K562 (cell line): ENCODE measurements around the gene TLX2. TPM values are rescaled to one million over a fixed set of nuclear protein-coding genes. Genes with fewer than 3 reads are reported as not detected.

Experiments used
- ATF6 ChIP-seq: sonication (generic); formaldehyde crosslinking; IDR thresholded peaks from 2 replicates; pipeline ENCODE4 v1.4.0; 2020; ENCODE audit warnings: mild to moderate bottlenecking, missing genetic modification reagents
- BRCA1 ChIP-seq, 2 experiments: fragments of 450-650 bp in 1 of 2; sonication (generic) in 1 of 2; formaldehyde crosslinking in 1 of 2; IDR thresholded peaks; 2 replicates each; pipeline versions ENCODE4 v1.5.0 to v1.6.1; 2017 to 2020; ENCODE audit warnings: mild to moderate bottlenecking in 1 of 2, missing genetic modification reagents in 1 of 2
- CEBPB ChIP-seq: fragments of 450-650 bp; IDR thresholded peaks from 2 replicates; pipeline ENCODE4 v1.6.1; 2016; ENCODE audit warnings: missing genetic modification characterization, missing compliant biosample characterization
- CREB1 ChIP-seq, 2 experiments: sonication (generic) in 1 of 2; formaldehyde crosslinking in 1 of 2; IDR thresholded peaks; 2 replicates each; pipeline versions ENCODE4 v1.6.1 to v1.8.0; 2012 to 2022; ENCODE audit warnings: inconsistent platforms in 1 of 2, mild to moderate bottlenecking in 1 of 2, missing genetic modification reagents in 1 of 2, moderate library complexity in 1 of 2
- CTBP1 ChIP-seq: fragments of 450-650 bp; IDR thresholded peaks from 2 replicates; pipeline ENCODE4 v1.6.1; 2016; ENCODE audit warnings: borderline replicate concordance
- EGR1 ChIP-seq: fragments of 450-650 bp; conservative IDR thresholded peaks from 2 replicates; pipeline ENCODE4 v1.6.1; 2017; ENCODE audit warnings: mild to moderate bottlenecking
- FOS ChIP-seq: IDR thresholded peaks from 3 replicates; pipeline ENCODE4 v1.6.1; 2011; ENCODE audit not compliant: insufficient read length; ENCODE audit errors: extremely low read depth
- GTF2A2 ChIP-seq: IDR thresholded peaks from 2 replicates; pipeline ENCODE4 v1.6.1; 2016; ENCODE audit warnings: mild to moderate bottlenecking, missing genetic modification characterization, missing compliant biosample characterization
- KLF1 ChIP-seq: fragments of 450-650 bp; IDR thresholded peaks from 2 replicates; pipeline ENCODE4 v1.6.1; 2016; ENCODE audit warnings: missing genetic modification characterization, missing compliant biosample characterization
- MNT ChIP-seq, 2 experiments: fragments of 450-650 bp; conservative IDR thresholded peaks; 2 replicates each; pipeline ENCODE4 v1.6.1; 2017; ENCODE audit warnings: mild to moderate bottlenecking in 2 of 2, moderate library complexity in 2 of 2
- NONO ChIP-seq, 2 experiments: fragments of 200-400 bp in 1 of 2; fragments of 450-650 bp in 1 of 2; formaldehyde crosslinking in 1 of 2; IDR thresholded peaks; 2 replicates each; pipeline ENCODE4 v1.6.1; 2017; ENCODE audit warnings: low read depth in 2 of 2, mild to moderate bottlenecking in 2 of 2, moderate library complexity in 2 of 2, low read length in 1 of 2
- PML ChIP-seq: IDR thresholded peaks from 2 replicates; pipeline ENCODE4 v1.6.1; 2012; ENCODE audit warnings: low read length, inconsistent platforms
- SIN3A ChIP-seq, 2 experiments: fragments of 150-350 bp in 1 of 2; IDR thresholded peaks; 2 replicates each; pipeline ENCODE4 v1.6.1; 2011 to 2016; ENCODE audit warnings: borderline replicate concordance in 2 of 2, low read depth in 2 of 2, low read length in 2 of 2, mild to moderate bottlenecking in 2 of 2, moderate library complexity in 2 of 2; ENCODE audit not compliant: control insufficient read depth in 1 of 2
- ZC3H11A ChIP-seq: IDR thresholded peaks from 2 replicates; pipeline ENCODE4 v1.6.1; 2012; ENCODE audit warnings: low read depth, low read length, improper control_type of control experiment
- ZNF146 ChIP-seq: IDR thresholded peaks from one replicate; pipeline ENCODE4 v1.6.1; 2018; ENCODE audit warnings: missing compliant biosample characterization; ENCODE audit not compliant: unreplicated experiment
- ZNF431 ChIP-seq: sonication (generic); formaldehyde crosslinking; IDR thresholded peaks from 2 replicates; pipeline ENCODE4 v1.8.0; 2022; ENCODE audit warnings: mild to moderate bottlenecking, missing genetic modification reagents
- polyA plus RNA-seq, 8 experiments: library from polyadenylated mRNA; depleted of rRNA in 4 of 8; stranded (reverse) in 5 of 8; unstranded in 3 of 8; fragments of >200 nt; fragmentation: Nextera tagmentation in 2 of 8; fragmentation: Illumina TruSeq in 1 of 8; extraction: Ambion mirVana in 2 of 8; extraction: Trizol in 1 of 8; gene quantifications; 2 replicates each; pipeline versions ENCODE4 v1.2.1 to v1.2.3, GENCODE V29; 2011 to 2014; ENCODE audit warnings: inconsistent platforms in 1 of 8, missing spikeins in 1 of 8
- total RNA-seq, 7 experiments: library from RNA; depleted of rRNA in 6 of 7; stranded (reverse); fragments of >200 nt in 6 of 7; fragmentation: Illumina TruSeq in 2 of 7; extraction: Trizol in 2 of 7; gene quantifications; 2 replicates each; pipeline versions ENCODE4 v1.2.1 to v1.2.3, GENCODE V29; 2011 to 2021; ENCODE audit warnings: low replicate concordance in 1 of 7
- TF ChIP-seq, protein P1 (sequence below): fragments of 250-450 bp; sonication (Bioruptor Pico); IDR thresholded peaks from 2 replicates; pipeline ENCODE4 v1.8.0; 2022; ENCODE audit warnings: inconsistent platforms
- TF ChIP-seq, protein P2 (sequence below): fragments of 250-450 bp; sonication (Bioruptor Pico); IDR thresholded peaks from 2 replicates; pipeline ENCODE4 v1.6.1; 2021; ENCODE audit warnings: mild to moderate bottlenecking

The TLX2 gene
- total and polyA plus RNA-seq, 9 of the 15 experiments (the other 6 are each of a cell fraction or from before 2014, with no cell fraction given) = not detected

DNA sequence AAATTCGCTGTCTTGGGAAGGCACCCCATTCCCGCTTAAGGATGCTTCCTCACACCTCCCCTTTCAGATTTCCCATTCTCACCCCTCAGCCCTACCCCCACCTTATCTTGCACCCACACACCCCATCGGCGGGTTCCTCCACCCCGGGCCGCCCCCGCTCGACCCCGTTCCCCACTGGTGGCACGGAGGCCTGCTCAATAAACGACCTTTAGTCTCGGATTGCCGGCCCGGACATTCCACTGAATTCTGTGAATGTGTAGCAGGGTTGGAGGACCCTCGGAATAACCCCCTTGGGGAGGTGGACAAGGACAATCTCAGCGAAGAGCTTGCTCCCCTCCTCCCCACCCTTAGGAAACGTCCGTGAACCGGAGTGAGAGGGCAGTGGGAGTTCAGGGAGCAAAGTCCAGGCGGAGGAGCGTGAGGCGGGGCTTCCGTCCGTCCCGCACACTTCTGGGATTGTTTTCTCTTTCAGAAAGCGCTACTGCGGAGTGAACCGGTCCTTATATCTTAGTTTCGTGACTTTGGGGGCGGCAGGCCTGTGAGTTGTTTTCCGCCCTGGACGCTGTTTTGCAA lies 12.0 kb upstream of the TLX2 start (continued):
- TF ChIP-seq, protein P1, sequence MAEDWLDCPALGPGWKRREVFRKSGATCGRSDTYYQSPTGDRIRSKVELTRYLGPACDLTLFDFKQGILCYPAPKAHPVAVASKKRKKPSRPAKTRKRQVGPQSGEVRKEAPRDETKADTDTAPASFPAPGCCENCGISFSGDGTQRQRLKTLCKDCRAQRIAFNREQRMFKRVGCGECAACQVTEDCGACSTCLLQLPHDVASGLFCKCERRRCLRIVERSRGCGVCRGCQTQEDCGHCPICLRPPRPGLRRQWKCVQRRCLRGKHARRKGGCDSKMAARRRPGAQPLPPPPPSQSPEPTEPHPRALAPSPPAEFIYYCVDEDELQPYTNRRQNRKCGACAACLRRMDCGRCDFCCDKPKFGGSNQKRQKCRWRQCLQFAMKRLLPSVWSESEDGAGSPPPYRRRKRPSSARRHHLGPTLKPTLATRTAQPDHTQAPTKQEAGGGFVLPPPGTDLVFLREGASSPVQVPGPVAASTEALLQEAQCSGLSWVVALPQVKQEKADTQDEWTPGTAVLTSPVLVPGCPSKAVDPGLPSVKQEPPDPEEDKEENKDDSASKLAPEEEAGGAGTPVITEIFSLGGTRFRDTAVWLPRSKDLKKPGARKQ (CRISPR knock-in tag) = no peak
- no peak for TF ChIP-seq NONO (IDR thresholded peaks at IDR 0.05; ENCODE audit: low read depth in 2 of 2, low read length in 1 of 2)
- TF ChIP-seq CREB1 (IDR thresholded peaks at IDR 0.05) = 0 out of 2 replicates have a peak, but pooled peaks have one; percentile 8
- no peak for TF ChIP-seq CREB1 (CRISPR knock-in tag; IDR thresholded peaks at IDR 0.05)
- TF ChIP-seq ZC3H11A = no peak
- no peak for TF ChIP-seq BRCA1 (IDR thresholded peaks at IDR 0.05)
- no peak for TF ChIP-seq BRCA1 (CRISPR knock-in tag; IDR thresholded peaks at IDR 0.05)
- TF ChIP-seq SIN3A (IDR thresholded peaks at IDR 0.05; ENCODE audit: borderline replicate concordance in 2 of 2, control insufficient read depth in 1 of 2, low read depth in 2 of 2, low read length in 2 of 2) = 0 out of 4 replicates have a peak, but pooled peaks of 1 of the 2 experiments have one; percentile 22
- no peak for TF ChIP-seq CTBP1
- no peak for TF ChIP-seq KLF1 (tag)
- no peak for TF ChIP-seq ATF6 (CRISPR knock-in tag)
- peak in 1 of 2 experiments; percentile 34; a peak in 2 of 4 replicates for TF ChIP-seq MNT (conservative IDR thresholded peaks at IDR 0.05)
- no peak for TF ChIP-seq FOS
- peak; percentile 94 for TF ChIP-seq EGR1
- TF ChIP-seq, protein P2, sequence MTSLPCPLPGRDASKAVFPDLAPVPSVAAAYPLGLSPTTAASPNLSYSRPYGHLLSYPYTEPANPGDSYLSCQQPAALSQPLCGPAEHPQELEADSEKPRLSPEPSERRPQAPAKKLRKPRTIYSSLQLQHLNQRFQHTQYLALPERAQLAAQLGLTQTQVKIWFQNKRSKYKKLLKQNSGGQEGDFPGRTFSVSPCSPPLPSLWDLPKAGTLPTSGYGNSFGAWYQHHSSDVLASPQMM (CRISPR knock-in tag) = no peak
- TF ChIP-seq GTF2A2 (tag) = no peak
- no peak for TF ChIP-seq ZNF431
- no peak for TF ChIP-seq PML
- TF ChIP-seq ZNF146 (CRISPR knock-in tag) = no peak
- TF ChIP-seq CEBPB (tag) = no peak
